NCI-H2171 (cell line): ENCODE measurements around the gene KRT86.

Source experiments
- DNase-seq: peaks from one replicate; lab custom pipeline; 2025; lab: John Stamatoyannopoulos, UW

The KRT86 gene

GRCh38 chr12:52274521-52275120 is at the start of gene KRT86:
KRT86 (plus strand) TSS chr12:52274645; CDS start chr12:52301917, 27,272 bp downstream.
- DNase-seq: no peak

GRCh38 chr12:52225752-52226151 is 48.7 kb upstream of the KRT86 start:
- no peak for DNase-seq

GRCh38 chr12:52226446-52226845 is 48.0 kb upstream of the KRT86 start:
- DNase-seq: no peak

GRCh38 chr12:52227606-52228166 is 46.8 kb upstream of the KRT86 start:
- no peak for DNase-seq

GRCh38 chr12:52228366-52228765 is 46.1 kb upstream of the KRT86 start:
- no peak for DNase-seq

GRCh38 chr12:52228931-52229330 is 45.5 kb upstream of the KRT86 start:
- DNase-seq: no peak

GRCh38 chr12:52229836-52230343 is 44.6 kb upstream of the KRT86 start:
- no peak for DNase-seq

GRCh38 chr12:52230364-52231281 is 43.8 kb upstream of the KRT86 start:
- DNase-seq: no peak

GRCh38 chr12:52231305-52232202 is 42.9 kb upstream of the KRT86 start:
- no peak for DNase-seq

- DNase-seq: no peak
These were observed 42.2 kb upstream of the KRT86 start for GRCh38 chr12:52232203-52232673.

GRCh38 chr12:52232674-52233461 is 41.6 kb upstream of the KRT86 start, which contains the start of gene KRT7:
KRT7 (plus strand) TSS chr12:52233243; CDS start chr12:52233297, 54 bp downstream.
- no peak for DNase-seq

GRCh38 chr12:52233462-52234207 is 40.8 kb upstream of the KRT86 start:
- DNase-seq: no peak

- DNase-seq: no peak
These were observed 40.1 kb upstream of the KRT86 start for GRCh38 chr12:52234223-52234810.

- DNase-seq: no peak
These were observed 39.3 kb upstream of the KRT86 start for GRCh38 chr12:52235001-52235764.

GRCh38 chr12:52235822-52236361 is 38.6 kb upstream of the KRT86 start:
- DNase-seq: no peak

- no peak for DNase-seq
These were observed 37.9 kb upstream of the KRT86 start for GRCh38 chr12:52236386-52237050.

GRCh38 chr12:52238207-52238840 is 36.1 kb upstream of the KRT86 start:
- DNase-seq: no peak
